DOHH2 (cell line): ENCODE data around the gene CDH4.

Source experiments
- H3F3A ChIP-seq: fragments of 200-600 bp; sonication (generic), shearing (Covaris generic); 2 replicates; pipeline ENCODE4 v1.6.0; 2016; ENCODE audit warnings: antibody characterized with exemption, mild to moderate bottlenecking; ENCODE audit not compliant: control insufficient read depth, insufficient read depth
- H3K27ac ChIP-seq: fragments of 200-600 bp; sonication (generic); 2 replicates; pipeline ENCODE4 v1.5.1; 2014; ENCODE audit warnings: low read depth, mild to moderate bottlenecking, low read length, moderate library complexity
- H3K27me3 ChIP-seq: fragments of 200-600 bp; sonication (generic); 2 replicates; pipeline ENCODE4 v1.6.1; 2014; ENCODE audit warnings: mild to moderate bottlenecking, low read length, mixed read lengths; ENCODE audit not compliant: control insufficient read depth
- H3K36me3 ChIP-seq: fragments of 200-600 bp; sonication (generic); 2 replicates; pipeline ENCODE4 v1.6.1; 2014; ENCODE audit warnings: mild to moderate bottlenecking, low read length, moderate library complexity, mixed read lengths; ENCODE audit not compliant: control insufficient read depth
- H3K4me1 ChIP-seq: fragments of 200-600 bp; sonication (generic); 2 replicates; pipeline ENCODE4 v1.6.1; 2014; ENCODE audit warnings: mild to moderate bottlenecking, low read length, mixed read lengths; ENCODE audit not compliant: control insufficient read depth
- H3K4me2 ChIP-seq: fragments of 200-600 bp; sonication (generic); 2 replicates; pipeline ENCODE4 v1.6.0; 2014; ENCODE audit warnings: mild to moderate bottlenecking, low read length, moderate library complexity
- H3K4me3 ChIP-seq: fragments of 200-600 bp; sonication (generic); 2 replicates; pipeline ENCODE4 v1.5.1; 2014; ENCODE audit warnings: mild to moderate bottlenecking, low read length, mixed read lengths
- H3K79me2 ChIP-seq: fragments of 200-600 bp; sonication (generic); 2 replicates; pipeline ENCODE4 v1.6.1; 2014; ENCODE audit warnings: mild to moderate bottlenecking, low read length, mixed read lengths; ENCODE audit not compliant: control insufficient read depth
- H3K9me2 ChIP-seq: fragments of 200-600 bp; sonication (generic); replicated peaks from 2 replicates; pipeline ENCODE4 v1.6.1; 2014; ENCODE audit warnings: mild to moderate bottlenecking, low read length, mixed read lengths; ENCODE audit not compliant: control insufficient read depth
- H3K9me3 ChIP-seq: fragments of 200-600 bp; sonication (generic); 2 replicates; pipeline ENCODE4 v1.6.1; 2014; ENCODE audit warnings: antibody characterized with exemption, low read length, mixed read lengths; ENCODE audit not compliant: control insufficient read depth, insufficient read depth
- H4K20me1 ChIP-seq: fragments of 200-600 bp; sonication (generic); 2 replicates; pipeline ENCODE4 v1.6.0; 2014; ENCODE audit warnings: low read depth, mild to moderate bottlenecking, antibody characterized with exemption, low read length, moderate library complexity; ENCODE audit not compliant: control insufficient read depth, insufficient read depth
- CTCF ChIP-seq: fragments of 200-600 bp; sonication (generic); IDR thresholded peaks from one replicate; pipeline ENCODE4 v1.5.1; 2014; ENCODE audit warnings: antibody characterized with exemption, mild to moderate bottlenecking, low read depth, low read length; ENCODE audit not compliant: poor library complexity, severe bottlenecking
- EZH2phosphoT487 ChIP-seq: fragments of 200-600 bp; sonication (generic); IDR thresholded peaks from 2 replicates; pipeline ENCODE4 v1.6.1; 2017; ENCODE audit warnings: borderline replicate concordance, mild to moderate bottlenecking, antibody characterized with exemption, low read length, moderate library complexity, mixed read lengths

Gene CDH4

GRCh38 chr20:61739832-61740118 lies 487.7 kb downstream of the CDH4 start:
- Histone ChIP-seq H3K9me3 (no peaks in the 10 kb centered on the region), H3K4me2 (no peak overlapping the region), H3F3A (no peaks in the 10 kb centered on the region), H3K4me1 (no peaks in the 10 kb centered on the region), H3K36me3 (no peaks in the 10 kb centered on the region), H4K20me1 (no peaks in the 10 kb centered on the region), H3K27ac (no peak overlapping the region), H3K4me3 (no peak overlapping the region), H3K27me3 (no peaks in the 10 kb centered on the region), H3K79me2 (no peaks in the 10 kb centered on the region), H3K9me2 (no peaks in the 10 kb centered on the region)
- TF ChIP-seq CTCF, result no peak
- TF ChIP-seq EZH2phosphoT487, result no peak

- Histone ChIP-seq H3K4me2 (no peak overlapping the region), H3K79me2 (no peaks in the 10 kb centered on the region), H3K4me1 (no peaks in the 10 kb centered on the region), H3K9me3 (no peaks in the 10 kb centered on the region), H3F3A (no peaks in the 10 kb centered on the region), H3K27ac (no peak overlapping the region), H3K4me3 (no peak overlapping the region), H4K20me1 (no peaks in the 10 kb centered on the region), H3K27me3 (no peaks in the 10 kb centered on the region), H3K36me3 (no peaks in the 10 kb centered on the region), H3K9me2 (no peaks in the 10 kb centered on the region)
- no peak for TF ChIP-seq EZH2phosphoT487
These were observed 490.2 kb downstream of the CDH4 start for GRCh38 chr20:61742097-61742825.

DNA sequence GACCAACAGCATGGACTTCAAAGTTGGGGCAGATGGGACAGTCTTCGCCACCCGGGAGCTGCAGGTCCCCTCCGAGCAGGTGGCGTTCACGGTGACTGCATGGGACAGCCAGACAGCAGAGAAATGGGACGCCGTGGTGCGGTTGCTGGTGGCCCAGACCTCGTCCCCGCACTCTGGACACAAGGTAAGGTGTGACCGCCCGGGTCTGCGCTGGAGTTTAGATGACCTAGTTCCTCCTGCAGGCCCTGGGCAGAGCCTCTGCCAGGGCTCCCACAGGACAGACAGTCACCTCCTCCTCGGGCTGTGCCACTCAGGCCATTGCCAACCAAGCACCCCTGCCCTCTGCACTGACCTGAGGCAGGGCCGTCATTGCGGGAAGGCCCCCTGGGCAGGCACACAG lies 491.5 kb downstream of the CDH4 start:
- no peaks in the 10 kb centered on the region for H3K36me3 ChIP-seq
- H3K9me2 ChIP-seq, result no peaks in the 10 kb centered on the region
- no peaks in the 10 kb centered on the region for H3K9me3 ChIP-seq
- no peaks in the 10 kb centered on the region for H3K4me1 ChIP-seq
- no peaks in the 10 kb centered on the region for H3K79me2 ChIP-seq
- no peaks in the 10 kb centered on the region for H3F3A ChIP-seq
- no peaks in the 10 kb centered on the region for H3K27me3 ChIP-seq
- no peak overlapping the region for H3K4me2 ChIP-seq
- H4K20me1 ChIP-seq, result no peaks in the 10 kb centered on the region
- TF ChIP-seq CTCF (no peak), EZH2phosphoT487 (no peak)
- no peak overlapping the region for H3K27ac ChIP-seq
- no peak overlapping the region for H3K4me3 ChIP-seq

DNA sequence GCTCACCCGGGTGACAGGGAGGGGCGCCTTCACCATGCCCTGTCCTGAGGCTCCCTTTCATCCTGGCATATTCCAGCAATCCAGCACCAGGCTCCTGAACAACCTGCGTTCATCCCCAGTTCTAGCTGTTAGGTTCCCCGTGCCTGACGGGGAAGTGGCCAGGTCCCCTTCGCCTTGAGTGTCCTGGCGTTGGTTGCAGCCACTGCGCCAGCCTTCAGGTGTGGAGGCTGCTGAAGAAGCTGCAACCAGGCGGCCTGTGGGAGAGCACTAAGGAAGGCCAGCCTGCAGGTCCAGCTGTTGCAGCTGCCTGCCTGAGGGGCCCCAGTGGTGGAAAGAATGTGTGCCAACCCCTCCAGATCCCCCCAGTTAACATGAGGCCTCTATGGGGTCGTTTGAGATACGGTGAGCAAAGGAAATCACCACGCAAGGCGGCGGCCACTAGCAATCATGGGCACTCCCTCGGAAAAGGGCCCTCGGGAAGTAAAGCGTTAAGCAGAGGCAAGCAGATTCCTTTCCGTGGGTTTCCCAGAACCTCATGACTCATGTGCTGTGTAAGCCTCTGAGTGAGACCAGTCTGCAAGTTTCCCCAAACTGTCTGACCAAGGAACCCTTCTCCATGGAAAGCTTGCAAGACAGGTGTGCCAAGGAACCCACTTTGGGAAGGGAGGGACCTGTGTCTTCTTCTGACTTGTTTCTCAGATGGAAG lies 492.8 kb downstream of the CDH4 start:
- Histone ChIP-seq H3K36me3 (no peaks in the 10 kb centered on the region), H3K4me3 (no peak overlapping the region), H3K9me3 (no peaks in the 10 kb centered on the region), H3K27ac (no peak overlapping the region), H3K79me2 (no peaks in the 10 kb centered on the region), H3K4me2 (no peak overlapping the region), H3K27me3 (no peaks in the 10 kb centered on the region), H3K9me2 (no peaks in the 10 kb centered on the region), H3F3A (no peaks in the 10 kb centered on the region), H3K4me1 (no peaks in the 10 kb centered on the region), H4K20me1 (no peaks in the 10 kb centered on the region)
- no peak for TF ChIP-seq EZH2phosphoT487
- no peak for TF ChIP-seq CTCF
